Gastroesophageal sphincter (tissue), 4 donors: ENCODE results near the gene TPRA1. TPM values are rescaled to one million over a fixed set of nuclear protein-coding genes. Genes with fewer than 3 reads are reported as not detected.

Source experiments
- ATAC-seq: fragments of 150-250 bp; one replicate; pipeline ENCODE4 v1.9.1; 2016; ENCODE audit warnings: mild to moderate bottlenecking, moderate library complexity
- H3K27ac ChIP-seq, 4 donors: fragments of 200-600 bp; sonication (generic) in 3 of 4; 1 replicate in 3 of 4; 2 replicates in 1 of 4; pipeline ENCODE4 v1.5.1; 2016 to 2019
- H3K27me3 ChIP-seq: fragments of 200-600 bp; sonication (generic); one replicate; pipeline ENCODE4 v1.5.1; 2019
- H3K36me3 ChIP-seq, 2 donors: fragments of 200-600 bp; sonication (generic); one replicate each; pipeline ENCODE4 v1.5.1; 2019; ENCODE audit warnings: control low read depth in 1 of 2
- H3K4me1 ChIP-seq, 3 donors: fragments of 200-600 bp; sonication (generic); 1 replicate in 2 of 3; 2 replicates in 1 of 3; pipeline ENCODE4 v1.5.1; 2016 to 2019; ENCODE audit warnings: control low read depth in 2 of 3
- H3K4me3 ChIP-seq, 2 donors: fragments of 200-600 bp; sonication (generic); one replicate each; pipeline ENCODE4 v1.5.1; 2019; ENCODE audit warnings: mild to moderate bottlenecking in 1 of 2, moderate library complexity in 1 of 2
- H3K9me3 ChIP-seq, 3 donors: fragments of 200-600 bp; sonication (generic); one replicate each; pipeline ENCODE4 v1.5.1; 2017 to 2019; ENCODE audit warnings: control low read depth in 2 of 3
- EP300 ChIP-seq: sonication (generic); formaldehyde crosslinking; IDR thresholded peaks from one replicate; pipeline ENCODE4 v1.6.1; 2017; ENCODE audit warnings: antibody characterized with exemption, mild to moderate bottlenecking
- POLR2A ChIP-seq, 2 donors: fragments of 450-650 bp; IDR thresholded peaks; one replicate each; pipeline ENCODE4 v1.6.1; 2017; ENCODE audit warnings: antibody characterized with exemption in 2 of 2, mild to moderate bottlenecking in 2 of 2, moderate library complexity in 1 of 2
- POLR2AphosphoS5 ChIP-seq: sonication (generic); formaldehyde crosslinking; IDR thresholded peaks from one replicate; pipeline ENCODE4 v1.6.1; 2017; ENCODE audit warnings: antibody characterized with exemption
- whole genome bisulfite sequencing, 2 donors: methylation state at CpG; one replicate each; pipeline ENCODE4 v1.1.5; 2018; ENCODE audit warnings: low coverage in 1 of 2; 5-methylcytosine and 5-hydroxymethylcytosine counted together
- total RNA-seq, 4 donors: library from RNA; depleted of rRNA; stranded (reverse); fragments of >200 nt; gene quantifications; one replicate each; pipeline ENCODE4 v1.1.0, GENCODE V29; 2016
- TF ChIP-seq, protein P1 (sequence below), 4 experiments: fragments of 200-600 bp in 2 of 4; fragments of 450-650 bp in 2 of 4; sonication (generic) in 1 of 4; IDR thresholded peaks; one replicate each; pipeline ENCODE4 v1.5.1; 2017 to 2019; ENCODE audit warnings: antibody characterized with exemption in 4 of 4, mild to moderate bottlenecking in 2 of 4, moderate library complexity in 2 of 4

The TPRA1 gene
- total RNA-seq, 4 donors from 2014 or later: 25.6 to 36.3 (median 33.2) TPM

DNA sequence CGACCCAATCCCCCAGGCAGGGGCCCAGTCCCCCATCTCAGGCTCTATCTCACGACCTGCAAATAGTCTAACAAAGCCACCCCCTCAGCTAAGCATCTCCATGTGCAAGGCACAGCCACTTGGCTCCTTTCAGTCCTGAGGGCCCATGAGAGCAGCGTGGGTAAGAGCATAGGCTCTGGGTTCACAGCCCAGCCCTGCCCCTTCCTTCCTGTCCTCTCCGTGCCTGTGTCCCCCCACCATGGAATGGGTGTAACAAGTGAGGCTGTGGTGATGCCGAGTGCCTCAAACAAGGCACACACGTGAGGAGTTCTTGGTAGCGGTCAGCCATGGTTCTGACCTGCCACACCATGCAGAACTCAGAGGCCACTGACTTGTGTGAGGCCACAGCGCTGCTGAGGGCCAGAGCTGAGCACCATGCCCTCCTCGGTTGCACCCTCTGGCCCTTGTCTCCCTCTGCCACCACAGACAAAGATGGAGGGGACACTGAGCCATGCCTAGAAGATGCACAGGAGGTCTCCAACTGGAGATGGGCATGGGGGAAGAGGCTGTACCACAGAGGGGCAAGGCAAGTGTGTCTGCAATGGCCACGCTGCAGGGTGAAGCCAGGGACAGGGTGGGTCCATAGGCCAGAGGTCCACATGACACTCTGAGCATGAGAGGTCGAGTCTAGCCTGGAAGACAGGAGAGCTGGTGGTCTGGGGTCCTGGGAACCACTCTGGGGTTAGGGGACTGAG, 10.0 kb downstream of the TPRA1 start:
- Histone ChIP-seq H3K36me3 (peaks cover 0 to 58% of the 10 kb centered on the region in 2 donors), H3K27ac (no peak overlapping the region), H3K9me3 (no peaks in the 10 kb centered on the region), H3K27me3 (no peaks in the 10 kb centered on the region), H3K4me3 (no peak overlapping the region), H3K4me1 (peaks cover 0 to 36% (median 0%) of the 10 kb centered on the region in 3 donors)
- TF ChIP-seq EP300 (no peak), POLR2A (IDR thresholded peaks at IDR 0.05) (no peak), POLR2AphosphoS5 (no peak)
- TF ChIP-seq, protein P1, sequence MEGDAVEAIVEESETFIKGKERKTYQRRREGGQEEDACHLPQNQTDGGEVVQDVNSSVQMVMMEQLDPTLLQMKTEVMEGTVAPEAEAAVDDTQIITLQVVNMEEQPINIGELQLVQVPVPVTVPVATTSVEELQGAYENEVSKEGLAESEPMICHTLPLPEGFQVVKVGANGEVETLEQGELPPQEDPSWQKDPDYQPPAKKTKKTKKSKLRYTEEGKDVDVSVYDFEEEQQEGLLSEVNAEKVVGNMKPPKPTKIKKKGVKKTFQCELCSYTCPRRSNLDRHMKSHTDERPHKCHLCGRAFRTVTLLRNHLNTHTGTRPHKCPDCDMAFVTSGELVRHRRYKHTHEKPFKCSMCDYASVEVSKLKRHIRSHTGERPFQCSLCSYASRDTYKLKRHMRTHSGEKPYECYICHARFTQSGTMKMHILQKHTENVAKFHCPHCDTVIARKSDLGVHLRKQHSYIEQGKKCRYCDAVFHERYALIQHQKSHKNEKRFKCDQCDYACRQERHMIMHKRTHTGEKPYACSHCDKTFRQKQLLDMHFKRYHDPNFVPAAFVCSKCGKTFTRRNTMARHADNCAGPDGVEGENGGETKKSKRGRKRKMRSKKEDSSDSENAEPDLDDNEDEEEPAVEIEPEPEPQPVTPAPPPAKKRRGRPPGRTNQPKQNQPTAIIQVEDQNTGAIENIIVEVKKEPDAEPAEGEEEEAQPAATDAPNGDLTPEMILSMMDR (IDR thresholded peaks at IDR 0.05): no peak
- no peak for ATAC-seq
- WGBS, 2 donors: 67 to 100% methylated on average over 3 to 5 of the region's 11 CpGs

DNA sequence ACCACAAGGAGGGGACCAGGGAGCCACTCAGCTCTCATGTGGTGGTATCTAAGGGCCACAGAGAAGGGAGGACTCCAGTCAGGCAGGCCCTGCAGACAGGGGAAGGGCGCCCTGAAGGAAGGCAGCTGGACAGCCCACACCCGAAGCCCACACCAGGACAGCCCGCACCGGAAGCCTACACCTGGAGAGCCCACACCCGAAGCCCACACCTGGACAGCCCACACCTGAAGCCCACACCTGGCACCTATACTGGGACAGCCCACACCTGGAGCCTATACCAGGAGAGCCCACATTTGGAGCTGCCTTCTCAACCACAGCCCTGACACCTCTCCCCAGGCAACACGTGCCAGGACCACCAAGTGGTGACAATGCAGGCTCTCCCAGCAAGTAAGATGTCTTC, 11.7 kb downstream of the TPRA1 start:
- Histone ChIP-seq H3K27me3 (no peaks in the 10 kb centered on the region), H3K27ac (no peak overlapping the region), H3K9me3 (no peaks in the 10 kb centered on the region), H3K4me1 (peaks cover 0 to 29% (median 4%) of the 10 kb centered on the region in 3 donors), H3K36me3 (peaks cover 0 to 69% of the 10 kb centered on the region in 2 donors), H3K4me3 (no peak overlapping the region)
- TF ChIP-seq POLR2AphosphoS5 (no peak), POLR2A (IDR thresholded peaks at IDR 0.05) (no peak), EP300 (no peak)
- TF ChIP-seq, protein P1 (IDR thresholded peaks at IDR 0.05): no peak
- no peak for ATAC-seq
- WGBS, 2 donors: no CpG with 5 or more reads among the region's 6 CpGs

DNA sequence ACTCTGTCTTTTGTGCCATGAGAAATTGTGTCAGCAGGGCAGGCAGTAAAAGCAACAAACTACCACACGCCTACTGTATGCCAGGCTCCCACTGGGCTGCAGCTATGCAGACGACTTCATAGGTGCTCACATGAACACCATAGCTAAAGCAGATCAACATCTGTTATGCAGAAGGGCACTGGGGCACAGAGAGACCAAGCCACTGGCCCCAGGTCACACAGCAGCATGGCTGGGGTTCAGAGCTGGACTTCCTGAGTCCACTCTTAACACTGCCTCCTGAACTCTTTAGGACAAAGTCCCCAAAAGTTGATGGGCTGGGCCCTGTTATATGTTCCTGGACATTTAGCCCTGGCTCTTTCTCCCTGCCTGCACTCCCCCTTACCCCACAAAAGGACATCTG, 12.4 kb downstream of the TPRA1 start:
- no CpG with 5 or more reads among the region's 2 CpGs for WGBS, 2 donors
- Histone ChIP-seq H3K4me3 (no peak overlapping the region), H3K9me3 (no peaks in the 10 kb centered on the region), H3K36me3 (peaks cover 0 to 73% of the 10 kb centered on the region in 2 donors), H3K27ac (no peak overlapping the region), H3K27me3 (no peaks in the 10 kb centered on the region), H3K4me1 (peaks cover 0 to 29% (median 4%) of the 10 kb centered on the region in 3 donors)
- ATAC-seq: no peak
- TF ChIP-seq POLR2AphosphoS5: no peak
- TF ChIP-seq POLR2A (IDR thresholded peaks at IDR 0.05): no peak
- TF ChIP-seq, protein P1 (IDR thresholded peaks at IDR 0.05): no peak
- TF ChIP-seq EP300: no peak

DNA sequence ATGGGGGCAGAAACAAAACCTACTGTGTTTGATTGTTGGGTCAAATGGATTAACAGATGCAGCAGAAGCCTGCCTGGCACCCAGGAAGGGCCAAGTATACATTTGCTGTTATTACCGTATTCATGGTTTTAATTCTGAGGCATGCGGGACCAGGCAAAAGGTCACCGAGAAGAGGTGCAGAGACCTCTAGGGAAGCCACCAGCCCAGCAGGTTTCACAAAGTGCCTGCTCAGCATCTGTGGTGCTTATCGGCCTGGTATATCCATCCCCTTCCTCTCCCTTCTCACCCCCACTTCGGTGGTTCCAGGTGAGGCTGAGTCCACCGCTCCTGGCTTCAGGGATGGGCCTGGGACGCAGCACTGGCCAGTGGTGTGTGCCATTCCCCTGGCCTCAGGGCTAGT, 13.1 kb downstream of the TPRA1 start:
- Histone ChIP-seq H3K9me3 (no peaks in the 10 kb centered on the region), H3K36me3 (peaks cover 0 to 80% of the 10 kb centered on the region in 2 donors), H3K27ac (no peak overlapping the region), H3K4me3 (no peak overlapping the region), H3K27me3 (no peaks in the 10 kb centered on the region), H3K4me1 (peaks cover 0 to 32% (median 4%) of the 10 kb centered on the region in 3 donors)
- no peak for ATAC-seq
- no CpG with 5 or more reads among the region's 7 CpGs for WGBS, 2 donors
- TF ChIP-seq POLR2AphosphoS5: no peak
- TF ChIP-seq, protein P1 (IDR thresholded peaks at IDR 0.05): no peak
- no peak for TF ChIP-seq EP300
- no peak for TF ChIP-seq POLR2A (IDR thresholded peaks at IDR 0.05)
